OCI-LY7 (cell line): ENCODE results near the gene FUT3. TPM values are rescaled to one million over a fixed set of nuclear protein-coding genes. Genes with fewer than 3 reads are reported as not detected.

Experiments
- BruUV-seq: library from RNA; stranded (reverse); fragments of 400-500 nt; replicated peaks from 2 replicates; lab custom pipeline; 2021; lab: Mats Ljungman, UMichigan
- CTCF ChIA-PET: fragments of 300-600 bp; sonication (Branson Sonifier 250); formaldehyde crosslinking; loops from one replicate; lab custom pipeline; 2022; ENCODE audit warnings: antibody characterized with exemption; ENCODE audit not compliant: unreplicated experiment; lab: Charles Lee
- POLR2A ChIA-PET: fragments of 300-600 bp; sonication (Branson Sonifier 250); formaldehyde crosslinking; loops from one replicate; lab custom pipeline; 2022; ENCODE audit warnings: antibody characterized with exemption; lab: Charles Lee
- DNase-seq: peaks from one replicate; pipeline ENCODE4 v3.0.0-alpha.2; 2015; ENCODE audit warnings: low spot score
- H2AFZ ChIP-seq: fragments of 200-600 bp; sonication (generic), shearing (Covaris generic); 2 replicates; pipeline ENCODE4 v1.6.1; 2014; ENCODE audit warnings: mild to moderate bottlenecking, antibody characterized with exemption, low read length, moderate library complexity
- H3K27ac ChIP-seq: fragments of 200-600 bp; sonication (generic); 2 replicates; pipeline ENCODE4 v1.5.1; 2014; ENCODE audit warnings: mixed run types, low read depth, mild to moderate bottlenecking, moderate library complexity, low read length, inconsistent platforms; ENCODE audit not compliant: poor library complexity, severe bottlenecking
- H3K36me3 ChIP-seq: fragments of 200-600 bp; sonication (generic); 2 replicates; pipeline ENCODE4 v1.6.1; 2014; ENCODE audit warnings: mild to moderate bottlenecking, antibody characterized with exemption, low read length, moderate library complexity, mixed read lengths; ENCODE audit not compliant: insufficient read depth
- H3K4me1 ChIP-seq: fragments of 200-600 bp; sonication (generic); 2 replicates; pipeline ENCODE4 v1.5.1; 2014; ENCODE audit warnings: mild to moderate bottlenecking, low read length; ENCODE audit not compliant: insufficient read depth, poor library complexity, severe bottlenecking
- H3K4me2 ChIP-seq: fragments of 200-600 bp; sonication (generic); 2 replicates; pipeline ENCODE4 v1.6.1; 2014; ENCODE audit warnings: mild to moderate bottlenecking, low read length
- H3K4me3 ChIP-seq: fragments of 200-600 bp; sonication (generic); 2 replicates; pipeline ENCODE4 v1.5.1; 2014; ENCODE audit warnings: mild to moderate bottlenecking, low read depth, low read length; ENCODE audit not compliant: poor library complexity, severe bottlenecking
- H3K79me2 ChIP-seq: fragments of 200-600 bp; sonication (generic); 2 replicates; pipeline ENCODE4 v1.6.1; 2016; ENCODE audit warnings: low read depth, mild to moderate bottlenecking, low read length, moderate library complexity, mixed read lengths; ENCODE audit not compliant: insufficient read depth
- H3K9me2 ChIP-seq: fragments of 200-600 bp; sonication (generic); 2 replicates; pipeline ENCODE4 v1.6.1; 2016; ENCODE audit warnings: mild to moderate bottlenecking, low read length, mixed read lengths; ENCODE audit not compliant: insufficient read depth
- H3K9me3 ChIP-seq: fragments of 200-600 bp; sonication (generic); 2 replicates; pipeline ENCODE4 v1.6.1; 2014; ENCODE audit warnings: mild to moderate bottlenecking, mixed run types, low read length, mixed read lengths
- H4K20me1 ChIP-seq: fragments of 200-600 bp; sonication (generic); 2 replicates; pipeline ENCODE4 v1.6.1; 2014; ENCODE audit warnings: mild to moderate bottlenecking, antibody characterized with exemption, low read length, moderate library complexity, mixed read lengths; ENCODE audit not compliant: insufficient read depth
- CTCF ChIP-seq: fragments of 200-600 bp; sonication (generic); conservative IDR thresholded peaks from 2 replicates; pipeline ENCODE4 v1.5.1; 2014; ENCODE audit warnings: mild to moderate bottlenecking, antibody characterized with exemption, low read length, moderate library complexity, mixed read lengths
- EZH2phosphoT487 ChIP-seq: fragments of 200-600 bp; sonication (generic); IDR thresholded peaks from 2 replicates; pipeline ENCODE4 v1.6.1; 2018; ENCODE audit warnings: low read depth, borderline replicate concordance, mild to moderate bottlenecking, mixed run types, antibody characterized with exemption, low read length, moderate library complexity, mixed read lengths
- intact Hi-C: fragments of 100-400 bp; cut with micrococcal nuclease; formaldehyde crosslinking; loops from one replicate; pipeline ENCODE4 v1.10.0; 2022; ENCODE audit not compliant: unreplicated experiment
- total RNA-seq, 2 experiments: library from RNA; depleted of rRNA in 1 of 2; stranded (reverse); fragments of >200 nt in 1 of 2; shearing (Covaris generic) in 1 of 2; gene quantifications; 2 replicates each; pipeline ENCODE4 v1.2.3, GENCODE V29; 2014 to 2022

Gene FUT3
- total RNA-seq, 2 experiments from 2014 or later: 0.47 TPM; not detected in 1

- no peaks in the 10 kb centered on the region for H3K36me3 ChIP-seq
- ChIA-PET CTCF (interaction anchor here (0.6 kb wide), 1 partner anchor 216 kb away, joined by 3 read pairs; no protein-coding TSS in a partner anchor), POLR2A (interaction anchor here (0.5 kb wide), 1 partner anchor 29 kb away, joined by 3 read pairs; no protein-coding TSS in a partner anchor)
- H3K79me2 ChIP-seq: no peaks in the 10 kb centered on the region
- BruUV-seq: no TSS peak
- no peak overlapping the region for H2AFZ ChIP-seq
- H3K4me1 ChIP-seq: peaks cover 15% of the 10 kb centered on the region
- intact Hi-C loops: no loop called here
- no peaks in the 10 kb centered on the region for H3K9me2 ChIP-seq
- no peak overlapping the region for H3K4me3 ChIP-seq
- no peak overlapping the region for H3K4me2 ChIP-seq
- no peak overlapping the region for H3K27ac ChIP-seq
- TF ChIP-seq CTCF: no peak
- no peak for TF ChIP-seq EZH2phosphoT487
- H4K20me1 ChIP-seq: no peaks in the 10 kb centered on the region
- DNase-seq: no peak
- no peaks in the 10 kb centered on the region for H3K9me3 ChIP-seq
Observed at GRCh38 chr19:5800361-5801270, 50.6 kb downstream of the FUT3 start.

- H3K9me2 ChIP-seq: no peaks in the 10 kb centered on the region
- H3K36me3 ChIP-seq: no peaks in the 10 kb centered on the region
- BruUV-seq: no TSS peak
- no peak overlapping the region for H3K27ac ChIP-seq
- TF ChIP-seq CTCF: no peak
- no peak for TF ChIP-seq EZH2phosphoT487
- no peak overlapping the region for H3K4me2 ChIP-seq
- H4K20me1 ChIP-seq: no peaks in the 10 kb centered on the region
- H2AFZ ChIP-seq: no peak overlapping the region
- ChIA-PET CTCF (interaction anchor here (0.6 to 0.7 kb wide), 2 partner anchors 81 to 189 kb away, joined by 3 to 17 read pairs; no protein-coding TSS in a partner anchor), POLR2A (interaction anchor here (0.5 kb wide), 1 partner anchor 28 kb away, joined by 3 read pairs; no protein-coding TSS in a partner anchor)
- no peak overlapping the region for H3K4me3 ChIP-seq
- H3K4me1 ChIP-seq: peaks cover 10% of the 10 kb centered on the region
- H3K9me3 ChIP-seq: no peaks in the 10 kb centered on the region
- H3K79me2 ChIP-seq: no peaks in the 10 kb centered on the region
- intact Hi-C loops: loop anchor here (10.0 kb wide), 1 partner anchor 175 kb away; the partner anchor contains the start of genes SAFB and SAFB2
- DNase-seq: no peak
Observed at GRCh38 chr19:5799247-5800241, 51.7 kb downstream of the FUT3 start.
